Measurements from ENCODE around the gene TPSAB1. TPM values are rescaled to one million over a fixed set of nuclear protein-coding genes. Genes with fewer than 3 reads are reported as not detected.

Gene TPSAB1
- total and polyA plus RNA-seq, 2 donors (not counting 3 experiments of a cell fraction or from before 2014, with no cell fraction given), result not detected

DNA sequence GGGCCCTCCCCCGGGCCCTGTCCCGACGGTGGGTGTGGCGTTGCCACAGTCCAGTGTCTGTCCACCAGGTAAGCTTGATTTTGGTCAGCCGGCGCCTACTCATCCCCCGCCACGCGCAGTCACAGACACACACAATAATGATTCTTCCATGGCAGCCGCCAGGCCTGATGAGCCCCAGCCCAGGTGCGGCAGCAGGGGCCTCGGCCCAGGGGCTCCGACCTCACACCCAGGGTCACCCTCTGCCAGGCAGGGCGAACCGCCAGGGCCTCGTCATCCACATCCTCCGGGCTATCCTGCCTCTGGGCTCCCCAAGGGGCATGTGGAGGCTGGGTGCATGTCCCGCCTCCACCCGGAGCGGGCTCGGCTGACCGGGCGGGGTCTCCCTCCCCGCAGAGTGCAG, 23.0 kb upstream of the TPSAB1 start:
- no peaks in the 10 kb centered on the region for H3K9me1 ChIP-seq (replicated peaks; ENCODE audit: control insufficient read depth, extremely low read depth, insufficient read depth, low read length)
- H3K4me1 ChIP-seq (ENCODE audit: control insufficient read depth, extremely low read depth, insufficient read depth, low read length), result no peaks in the 10 kb centered on the region
- intact Hi-C loops (cut with micrococcal nuclease) (loop anchor here (2.0 kb wide), 1 partner anchor 43 kb away; no protein-coding TSS in a partner anchor), dilution Hi-C loops (cut with MboI; ENCODE audit: extremely low pct_ligation_motif_present, low sequenced_read_pairs) (no loop called here)
- no TSS peak for BruUV-seq (replicated peaks)
- no peaks in the 10 kb centered on the region for H3K79me2 ChIP-seq (ENCODE audit: control insufficient read depth, insufficient read depth, low read length)
- TF ChIP-seq JUN (IDR thresholded peaks at IDR 0.05; ENCODE audit: borderline replicate concordance, insufficient read depth, insufficient read length, low read depth) (no peak), GATA2 (IDR thresholded peaks at IDR 0.05; ENCODE audit: insufficient read depth, insufficient read length, low read depth, low read length) (no peak), MYC (IDR thresholded peaks at IDR 0.05; ENCODE audit: low read depth, low read length) (no peak), POLR2A (IDR thresholded peaks at IDR 0.05; ENCODE audit: low read depth, low read length) (no peak), EZH2 (IDR thresholded peaks at IDR 0.05; ENCODE audit: borderline replicate concordance, low read depth, low read length, severe bottlenecking) (no peak)
- no peaks in the 10 kb centered on the region for H3K36me3 ChIP-seq (ENCODE audit: control insufficient read depth in 2 of 2, extremely low read depth in 1 of 2, insufficient read depth in 2 of 2, low read length in 2 of 2)
- no peak overlapping the region for H2AFZ ChIP-seq (ENCODE audit: low read depth, low read length)
- FAIRE-seq (no peak), DNase-seq (ENCODE audit: low read depth, low spot score) (no peak)
- no peak overlapping the region for H3K4me2 ChIP-seq (ENCODE audit: insufficient read depth, low read length)
- H3K27ac ChIP-seq (ENCODE audit: insufficient read depth, low read depth, low read length), result no peak overlapping the region
- H4K20me1 ChIP-seq (replicated peaks; ENCODE audit: control insufficient read depth, extremely low read depth, insufficient read depth, low read length), result no peaks in the 10 kb centered on the region
- ChIA-PET POLR2A (no interaction called here), CTCF (no interaction called here)
- H3K4me3 ChIP-seq (replicated peaks in 1 of 3; ENCODE audit: insufficient read depth in 1 of 3, low read depth in 1 of 3, low read length in 3 of 3), result no peak overlapping the region
- no peaks in the 10 kb centered on the region for H3K27me3 ChIP-seq (ENCODE audit: control insufficient read depth in 2 of 2, insufficient read depth in 2 of 2, low read length in 2 of 2)
- no peak overlapping the region for H3K9ac ChIP-seq (replicated peaks; ENCODE audit: extremely low read depth, insufficient read depth, low read length)
- no peaks in the 10 kb centered on the region for H3K9me3 ChIP-seq (replicated peaks; ENCODE audit: control insufficient read depth, insufficient read depth, low read length)

DNA sequence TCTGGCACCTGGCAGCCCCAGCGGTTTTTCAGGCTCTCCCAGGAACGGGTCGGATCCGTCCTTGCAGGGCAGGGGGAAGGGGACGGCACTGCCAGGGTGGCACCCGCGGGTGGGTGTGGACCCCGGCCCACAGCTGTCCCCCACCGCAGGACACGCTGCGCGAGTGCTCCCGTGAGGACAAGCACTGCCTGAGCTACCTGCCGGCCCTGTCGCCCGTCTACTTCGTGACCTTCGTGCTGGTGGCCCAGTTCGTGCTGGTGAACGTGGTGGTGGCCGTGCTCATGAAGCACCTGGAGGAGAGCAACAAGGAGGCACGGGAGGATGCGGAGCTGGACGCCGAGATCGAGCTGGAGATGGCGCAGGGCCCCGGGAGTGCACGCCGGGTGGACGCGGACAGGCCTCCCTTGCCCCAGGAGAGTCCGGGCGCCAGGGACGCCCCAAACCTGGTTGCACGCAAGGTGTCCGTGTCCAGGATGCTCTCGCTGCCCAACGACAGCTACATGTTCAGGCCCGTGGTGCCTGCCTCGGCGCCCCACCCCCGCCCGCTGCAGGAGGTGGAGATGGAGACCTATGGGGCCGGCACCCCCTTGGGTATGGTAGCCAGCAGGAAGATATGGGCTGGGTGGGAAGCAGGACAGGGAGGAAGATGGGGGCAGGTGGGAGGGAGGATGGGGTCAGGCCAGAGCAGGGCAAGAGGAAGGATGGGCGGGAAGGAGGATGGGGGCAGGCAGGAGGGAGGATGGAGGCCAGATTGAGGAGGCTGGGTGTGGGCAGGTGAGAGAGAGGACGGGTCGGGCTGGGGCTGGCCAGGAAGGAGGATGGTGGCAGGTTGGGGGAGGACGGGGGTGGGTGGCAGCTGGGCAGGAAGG, 22.2 kb upstream of the TPSAB1 start:
- no peak overlapping the region for H3K9ac ChIP-seq (replicated peaks; ENCODE audit: extremely low read depth, insufficient read depth, low read length)
- H3K36me3 ChIP-seq (ENCODE audit: control insufficient read depth in 2 of 2, extremely low read depth in 1 of 2, insufficient read depth in 2 of 2, low read length in 2 of 2), result no peaks in the 10 kb centered on the region
- TF ChIP-seq, protein P1, sequence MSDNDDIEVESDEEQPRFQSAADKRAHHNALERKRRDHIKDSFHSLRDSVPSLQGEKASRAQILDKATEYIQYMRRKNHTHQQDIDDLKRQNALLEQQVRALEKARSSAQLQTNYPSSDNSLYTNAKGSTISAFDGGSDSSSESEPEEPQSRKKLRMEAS (IDR thresholded peaks at IDR 0.05; ENCODE audit: insufficient read depth, insufficient read length), result no peak
- no peak for TF ChIP-seq POLR2A (IDR thresholded peaks at IDR 0.05; ENCODE audit: low read depth, low read length)
- no peak for TF ChIP-seq MYC (IDR thresholded peaks at IDR 0.05; ENCODE audit: low read depth, low read length)
- TF ChIP-seq FOS (IDR thresholded peaks at IDR 0.05; ENCODE audit: borderline replicate concordance, insufficient read depth, low read length), result no peak
- TF ChIP-seq JUN (IDR thresholded peaks at IDR 0.05; ENCODE audit: borderline replicate concordance, insufficient read depth, insufficient read length, low read depth), result no peak
- no peak for TF ChIP-seq EZH2 (IDR thresholded peaks at IDR 0.05; ENCODE audit: borderline replicate concordance, low read depth, low read length, severe bottlenecking)
- TF ChIP-seq, protein P2, sequence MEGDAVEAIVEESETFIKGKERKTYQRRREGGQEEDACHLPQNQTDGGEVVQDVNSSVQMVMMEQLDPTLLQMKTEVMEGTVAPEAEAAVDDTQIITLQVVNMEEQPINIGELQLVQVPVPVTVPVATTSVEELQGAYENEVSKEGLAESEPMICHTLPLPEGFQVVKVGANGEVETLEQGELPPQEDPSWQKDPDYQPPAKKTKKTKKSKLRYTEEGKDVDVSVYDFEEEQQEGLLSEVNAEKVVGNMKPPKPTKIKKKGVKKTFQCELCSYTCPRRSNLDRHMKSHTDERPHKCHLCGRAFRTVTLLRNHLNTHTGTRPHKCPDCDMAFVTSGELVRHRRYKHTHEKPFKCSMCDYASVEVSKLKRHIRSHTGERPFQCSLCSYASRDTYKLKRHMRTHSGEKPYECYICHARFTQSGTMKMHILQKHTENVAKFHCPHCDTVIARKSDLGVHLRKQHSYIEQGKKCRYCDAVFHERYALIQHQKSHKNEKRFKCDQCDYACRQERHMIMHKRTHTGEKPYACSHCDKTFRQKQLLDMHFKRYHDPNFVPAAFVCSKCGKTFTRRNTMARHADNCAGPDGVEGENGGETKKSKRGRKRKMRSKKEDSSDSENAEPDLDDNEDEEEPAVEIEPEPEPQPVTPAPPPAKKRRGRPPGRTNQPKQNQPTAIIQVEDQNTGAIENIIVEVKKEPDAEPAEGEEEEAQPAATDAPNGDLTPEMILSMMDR (IDR thresholded peaks at IDR 0.05; ENCODE audit: extremely low read depth in 1 of 2, insufficient read depth in 1 of 2, low read depth in 1 of 2, low read length in 2 of 2), result no peak
- TF ChIP-seq GATA2 (IDR thresholded peaks at IDR 0.05; ENCODE audit: insufficient read depth, insufficient read length, low read depth, low read length), result no peak
- TF ChIP-seq POLR2AphosphoS5 (IDR thresholded peaks at IDR 0.05; ENCODE audit: insufficient read depth, low read depth, low read length), result no peak
- ChIA-PET CTCF (no interaction called here), POLR2A (no interaction called here)
- H3K4me1 ChIP-seq (ENCODE audit: control insufficient read depth, extremely low read depth, insufficient read depth, low read length), result no peaks in the 10 kb centered on the region
- intact Hi-C loops (cut with micrococcal nuclease) (no loop called here), dilution Hi-C loops (cut with MboI; ENCODE audit: extremely low pct_ligation_motif_present, low sequenced_read_pairs) (no loop called here)
- FAIRE-seq (no peak), DNase-seq (ENCODE audit: low read depth, low spot score) (no peak)
- H2AFZ ChIP-seq (ENCODE audit: low read depth, low read length), result no peak overlapping the region
- no peaks in the 10 kb centered on the region for H3K9me3 ChIP-seq (replicated peaks; ENCODE audit: control insufficient read depth, insufficient read depth, low read length)
- no peaks in the 10 kb centered on the region for H4K20me1 ChIP-seq (replicated peaks; ENCODE audit: control insufficient read depth, extremely low read depth, insufficient read depth, low read length)
- no peak overlapping the region for H3K4me2 ChIP-seq (ENCODE audit: insufficient read depth, low read length)
- no peaks in the 10 kb centered on the region for H3K79me2 ChIP-seq (ENCODE audit: control insufficient read depth, insufficient read depth, low read length)
- H3K27ac ChIP-seq (ENCODE audit: insufficient read depth, low read depth, low read length), result no peak overlapping the region
- no peak overlapping the region for H3K4me3 ChIP-seq (replicated peaks in 1 of 3; ENCODE audit: insufficient read depth in 1 of 3, low read depth in 1 of 3, low read length in 3 of 3)
- H3K27me3 ChIP-seq (ENCODE audit: control insufficient read depth in 2 of 2, insufficient read depth in 2 of 2, low read length in 2 of 2), result no peaks in the 10 kb centered on the region
- BruUV-seq (replicated peaks), result no TSS peak
- H3K9me1 ChIP-seq (replicated peaks; ENCODE audit: control insufficient read depth, extremely low read depth, insufficient read depth, low read length), result no peaks in the 10 kb centered on the region
